ENCODE measurements around the gene EPHB3.

GRCh38 chr3:184581331-184581855, 19.8 kb downstream of the EPHB3 start:
- TF ChIP-seq RAD21 (IDR thresholded peaks at IDR 0.05; ENCODE audit: low read depth) = no peak
- no peak for TF ChIP-seq EGR1 (IDR thresholded peaks at IDR 0.05)
